Esophagus muscularis mucosa (tissue), 4 donors: Measurements from ENCODE around the gene CCN5. TPM values are rescaled to one million over a fixed set of nuclear protein-coding genes. Genes with fewer than 3 reads are reported as not detected.

Experiments
- DNase-seq: peaks from one replicate; pipeline ENCODE4 v3.0.0-alpha.2; 2017; ENCODE audit errors: extremely low spot score
- H3K27ac ChIP-seq, 4 donors: fragments of 200-600 bp; sonication (generic); replicated peaks in 1 of 4; 1 replicate in 3 of 4; 2 replicates in 1 of 4; pipeline ENCODE4 v1.5.1; 2016 to 2019; ENCODE audit warnings: mild to moderate bottlenecking in 1 of 4
- H3K27me3 ChIP-seq, 4 donors: fragments of 200-600 bp; sonication (generic); one replicate each; pipeline versions ENCODE4 v1.5.1 to v1.6.0; 2016 to 2019
- H3K36me3 ChIP-seq, 4 donors: fragments of 200-600 bp; sonication (generic); one replicate each; pipeline ENCODE4 v1.5.1; 2016 to 2019
- H3K4me1 ChIP-seq, 4 donors: fragments of 200-600 bp; sonication (generic); one replicate each; pipeline ENCODE4 v1.5.1; 2016 to 2019
- H3K4me3 ChIP-seq, 4 donors: fragments of 200-600 bp; sonication (generic); 1 replicate in 2 of 4; 2 replicates in 2 of 4; pipeline ENCODE4 v1.5.1; 2016 to 2019; ENCODE audit warnings: mild to moderate bottlenecking in 4 of 4, moderate library complexity in 1 of 4
- H3K9me3 ChIP-seq, 4 donors: fragments of 200-600 bp; sonication (generic); 1 replicate in 3 of 4; 2 replicates in 1 of 4; pipeline ENCODE4 v1.5.1; 2016 to 2019
- EP300 ChIP-seq: sonication (generic); formaldehyde crosslinking; IDR thresholded peaks from one replicate; pipeline ENCODE4 v1.6.1; 2017; ENCODE audit warnings: antibody characterized with exemption
- POLR2A ChIP-seq: fragments of 450-650 bp; IDR thresholded peaks from one replicate; pipeline ENCODE4 v1.6.1; 2017; ENCODE audit warnings: antibody characterized with exemption, moderate library complexity, mild to moderate bottlenecking, low read depth
- POLR2AphosphoS5 ChIP-seq, 2 donors: sonication (generic); formaldehyde crosslinking; IDR thresholded peaks; one replicate each; pipeline ENCODE4 v1.6.1; 2017; ENCODE audit warnings: antibody characterized with exemption in 2 of 2
- WGBS: methylation state at CpG from one replicate; pipeline ENCODE4 v1.1.5; 2018; 5-methylcytosine and 5-hydroxymethylcytosine counted together
- intact Hi-C: fragments of 100-400 bp; cut with DNase I; formaldehyde crosslinking; loops from one replicate; pipeline ENCODE4 v1.15.1; 2023
- total RNA-seq, 4 donors: library from RNA; depleted of rRNA; stranded (reverse); fragments of >200 nt; gene quantifications; one replicate each; pipeline versions ENCODE4 v1.1.0 to v1.2.1, GENCODE V29; 2016
- TF ChIP-seq, protein P1 (sequence below), 3 experiments: fragments of 200-600 bp in 2 of 3; fragments of 450-650 bp in 1 of 3; sonication (generic) in 2 of 3; IDR thresholded peaks; one replicate each; pipeline ENCODE4 v1.5.1; 2017 to 2019; ENCODE audit warnings: antibody characterized with exemption in 3 of 3, mild to moderate bottlenecking in 2 of 3, moderate library complexity in 1 of 3

CCN5 gene
- total RNA-seq, 4 donors from 2014 or later = 350 to 833 (median 456) TPM

DNA sequence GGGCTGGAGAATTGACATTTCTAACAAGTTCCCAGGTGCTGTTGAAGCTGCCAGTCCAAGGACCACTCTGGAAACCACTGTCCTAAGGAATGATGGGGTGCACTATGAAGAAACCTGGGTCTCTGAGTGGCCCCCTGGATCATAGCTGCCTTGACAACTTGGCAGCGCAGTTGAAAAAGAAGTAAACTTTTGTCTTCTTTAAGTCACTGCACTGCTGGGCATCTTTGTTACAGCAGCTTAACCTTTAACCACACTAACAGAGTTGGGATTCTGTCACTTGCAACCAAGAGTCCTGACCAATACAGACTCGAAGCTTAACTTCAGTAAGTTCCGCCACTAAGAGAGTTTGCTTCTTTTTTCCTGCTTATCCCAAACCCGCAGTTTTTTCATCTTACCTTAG lies 21.9 kb downstream of the CCN5 start:
- no peak overlapping the region for H3K27ac ChIP-seq
- no peaks in the 10 kb centered on the region for H3K27me3 ChIP-seq
- no peaks in the 10 kb centered on the region for H3K9me3 ChIP-seq
- intact Hi-C loops = loop anchor here (10.0 kb wide), 2 partner anchors 122 to 352 kb away; no protein-coding TSS in a partner anchor
- H3K4me1 ChIP-seq = peaks cover 14 to 63% (median 41%) of the 10 kb centered on the region in 4 donors
- TF ChIP-seq EP300 = no peak
- no peak for TF ChIP-seq POLR2A
- TF ChIP-seq POLR2AphosphoS5 (IDR thresholded peaks at IDR 0.05) = no peak
- TF ChIP-seq, protein P1, sequence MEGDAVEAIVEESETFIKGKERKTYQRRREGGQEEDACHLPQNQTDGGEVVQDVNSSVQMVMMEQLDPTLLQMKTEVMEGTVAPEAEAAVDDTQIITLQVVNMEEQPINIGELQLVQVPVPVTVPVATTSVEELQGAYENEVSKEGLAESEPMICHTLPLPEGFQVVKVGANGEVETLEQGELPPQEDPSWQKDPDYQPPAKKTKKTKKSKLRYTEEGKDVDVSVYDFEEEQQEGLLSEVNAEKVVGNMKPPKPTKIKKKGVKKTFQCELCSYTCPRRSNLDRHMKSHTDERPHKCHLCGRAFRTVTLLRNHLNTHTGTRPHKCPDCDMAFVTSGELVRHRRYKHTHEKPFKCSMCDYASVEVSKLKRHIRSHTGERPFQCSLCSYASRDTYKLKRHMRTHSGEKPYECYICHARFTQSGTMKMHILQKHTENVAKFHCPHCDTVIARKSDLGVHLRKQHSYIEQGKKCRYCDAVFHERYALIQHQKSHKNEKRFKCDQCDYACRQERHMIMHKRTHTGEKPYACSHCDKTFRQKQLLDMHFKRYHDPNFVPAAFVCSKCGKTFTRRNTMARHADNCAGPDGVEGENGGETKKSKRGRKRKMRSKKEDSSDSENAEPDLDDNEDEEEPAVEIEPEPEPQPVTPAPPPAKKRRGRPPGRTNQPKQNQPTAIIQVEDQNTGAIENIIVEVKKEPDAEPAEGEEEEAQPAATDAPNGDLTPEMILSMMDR (IDR thresholded peaks at IDR 0.05) = no peak
- H3K4me3 ChIP-seq = no peak overlapping the region
- no peaks in the 10 kb centered on the region for H3K36me3 ChIP-seq
- no peak for DNase-seq
- 99% methylated on average over 4 of the region's 4 CpGs for WGBS

DNA sequence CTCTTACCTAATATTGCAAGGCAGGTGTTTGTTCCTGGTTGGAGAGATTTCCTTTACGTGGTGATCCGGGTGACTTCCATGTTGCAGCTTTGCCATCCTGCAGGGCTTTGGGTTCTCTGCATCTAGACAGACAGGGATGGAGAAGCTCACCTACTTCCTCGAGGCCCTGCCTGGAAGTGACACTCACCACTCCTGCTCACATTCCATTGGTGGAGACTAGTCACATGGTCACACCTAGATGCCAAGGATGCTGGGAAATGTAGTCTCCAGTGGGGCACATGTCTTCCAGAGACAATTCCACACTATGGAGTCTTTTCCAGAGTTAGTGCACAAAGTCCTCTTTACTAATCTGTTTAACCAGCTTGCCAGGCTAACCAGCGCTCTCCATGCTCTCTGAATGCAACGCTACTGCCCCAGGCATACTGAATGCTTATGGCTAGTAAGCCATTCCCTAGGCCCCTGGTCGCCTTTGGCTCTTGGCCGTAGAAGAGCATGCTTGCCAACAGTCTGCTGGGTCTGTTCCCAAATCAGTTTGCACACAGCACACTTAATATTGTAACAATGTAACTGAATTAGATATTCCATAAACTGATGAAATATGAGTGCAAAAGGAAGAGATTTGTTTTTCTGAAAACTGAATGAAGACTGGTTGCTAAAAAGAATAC lies 23.8 kb downstream of the CCN5 start:
- Histone ChIP-seq H3K9me3 (no peaks in the 10 kb centered on the region), H3K36me3 (no peaks in the 10 kb centered on the region), H3K27me3 (no peaks in the 10 kb centered on the region), H3K4me1 (peaks cover 12 to 60% (median 35%) of the 10 kb centered on the region in 4 donors), H3K4me3 (no peak overlapping the region), H3K27ac (peak overlapping the region in 1 of 4 donors; percentile 20)
- intact Hi-C loops = loop anchor here (10.0 kb wide), 2 partner anchors 124 to 354 kb away; no protein-coding TSS in a partner anchor
- WGBS = 64% methylated on average over 7 of the region's 7 CpGs
- TF ChIP-seq POLR2AphosphoS5 (IDR thresholded peaks at IDR 0.05) (peak; percentile 22 to 46), EP300 (no peak)
- no peak for DNase-seq

DNA sequence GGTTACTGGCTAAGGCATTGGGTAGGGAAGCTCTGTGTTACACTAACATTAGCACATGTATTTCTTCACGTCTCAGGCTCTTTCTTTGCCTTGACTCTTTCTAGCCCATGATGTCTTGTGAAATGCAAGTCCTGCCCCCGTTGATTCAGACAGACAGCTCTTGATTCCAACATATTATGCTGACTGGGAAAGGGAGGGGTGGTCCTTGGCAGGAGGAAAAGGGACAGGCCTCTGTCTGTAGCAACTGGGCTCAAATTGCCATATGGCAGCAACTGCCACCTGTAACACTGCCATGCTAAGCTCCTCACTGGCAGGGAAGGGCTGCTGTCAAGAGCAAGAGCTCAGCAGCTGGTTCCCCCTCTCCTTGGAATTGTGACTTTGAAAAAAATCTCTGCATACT lies 24.8 kb downstream of the CCN5 start:
- intact Hi-C loops = loop anchor here (10.0 kb wide), 3 partner anchors 125 to 355 kb away; partner anchors contain the start of genes STK4 and TOMM34
- no peak overlapping the region for H3K27ac ChIP-seq
- no peaks in the 10 kb centered on the region for H3K27me3 ChIP-seq
- H3K36me3 ChIP-seq = no peaks in the 10 kb centered on the region
- TF ChIP-seq, protein P1 (IDR thresholded peaks at IDR 0.05) = no peak
- TF ChIP-seq EP300 = no peak
- no peak for TF ChIP-seq POLR2A
- TF ChIP-seq POLR2AphosphoS5 (IDR thresholded peaks at IDR 0.05) = no peak
- 71% methylated on average over 2 of the region's 2 CpGs for WGBS
- peaks cover 12 to 54% (median 37%) of the 10 kb centered on the region in 4 donors for H3K4me1 ChIP-seq
- DNase-seq = no peak
- no peak overlapping the region for H3K4me3 ChIP-seq
- no peaks in the 10 kb centered on the region for H3K9me3 ChIP-seq

DNA sequence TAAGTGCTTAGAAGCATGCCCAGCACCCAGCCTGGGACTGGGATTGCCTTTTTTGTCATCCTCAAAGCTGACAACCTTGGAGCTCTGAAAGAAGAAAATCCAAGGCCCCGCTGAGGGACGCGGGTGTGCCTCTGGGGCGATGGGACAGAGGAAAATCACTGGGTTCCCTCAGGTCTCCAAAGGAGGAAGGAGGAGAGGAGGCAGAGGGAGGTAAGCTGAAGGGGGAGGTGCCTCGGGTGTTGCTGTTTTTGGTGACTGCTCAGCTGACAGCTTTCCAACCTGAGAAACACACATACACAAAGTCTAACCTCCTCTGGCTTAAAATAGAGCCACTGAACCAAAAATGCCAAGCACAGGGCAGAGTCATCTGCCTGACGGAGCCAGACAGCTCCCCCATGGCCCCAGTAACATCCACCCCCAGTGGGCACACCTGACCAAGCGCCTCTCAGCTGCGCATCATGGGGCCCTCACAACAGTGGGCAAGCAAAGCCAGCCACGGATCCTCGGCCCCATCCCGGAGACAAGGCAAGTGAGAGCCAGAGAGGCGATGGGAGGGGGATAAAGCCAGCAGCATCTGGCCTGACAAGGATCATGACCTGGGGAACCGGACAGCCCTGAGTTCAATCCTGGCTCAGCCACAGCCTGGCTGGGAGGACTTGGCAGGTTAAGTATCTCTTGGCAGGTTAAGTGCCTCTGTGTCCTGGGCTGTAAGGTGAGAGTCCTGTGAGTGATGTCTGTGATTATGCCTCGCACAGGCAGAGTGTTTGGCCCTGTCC lies 27.3 kb downstream of the CCN5 start:
- Histone ChIP-seq H3K4me1 (peaks cover 27 to 65% (median 57%) of the 10 kb centered on the region in 4 donors), H3K27ac (peak overlapping the region; percentile 55 to 79 (median 64)), H3K9me3 (no peaks in the 10 kb centered on the region), H3K27me3 (no peaks in the 10 kb centered on the region), H3K4me3 (no peak overlapping the region), H3K36me3 (no peaks in the 10 kb centered on the region)
- WGBS = 62% methylated on average over 12 of the region's 14 CpGs
- TF ChIP-seq, protein P1 (IDR thresholded peaks at IDR 0.05) = no peak
- TF ChIP-seq POLR2AphosphoS5 (IDR thresholded peaks at IDR 0.05) = no peak
- TF ChIP-seq POLR2A = no peak
- TF ChIP-seq EP300 = no peak
- intact Hi-C loops = loop anchor here (10.0 kb wide), 1 partner anchor 222 kb away; the partner anchor contains the start of genes STK4 and TOMM34
- no peak for DNase-seq
